Activated T-helper 1 cell treated with anti-CD3 and anti-CD28 coated beads, Interleukin-2, amount 50 U/mL, for 16 hours (primary cell): ENCODE results near the gene RPEL1.
"Not testable (repeated sequence)": the region's sequence is repeated elsewhere in the genome, so short reads cannot be mapped to it uniquely, and the experiment has no call there.

ENCODE experiments used
- DNase-seq, 2 donors: peaks; one replicate each; pipeline ENCODE4 v3.0.0-alpha.2; 2020; ENCODE audit warnings: low read depth in 1 of 2, low spot score in 1 of 2

Gene RPEL1

DNA sequence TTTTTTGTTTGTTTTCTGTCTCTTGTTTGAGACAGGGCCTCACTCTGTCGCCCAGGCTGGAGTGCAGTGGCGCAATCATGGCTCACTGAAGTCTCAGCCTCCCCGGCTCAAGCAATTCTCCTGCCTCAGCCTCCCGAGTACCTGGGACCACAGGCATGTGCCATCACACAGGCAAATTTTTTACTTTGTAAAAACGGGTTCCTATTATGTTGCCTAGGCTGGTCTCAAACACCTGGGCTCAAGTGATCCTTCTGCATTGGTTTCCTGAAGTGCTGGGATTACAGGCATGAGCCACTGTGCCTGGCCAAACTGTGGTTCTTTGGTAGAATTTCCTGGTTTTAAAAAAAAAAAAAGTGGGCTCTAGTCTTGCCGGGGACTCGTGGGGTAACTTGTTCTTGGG, at the start of gene RPEL1:
RPEL1 (plus strand) TSS at position 301 of the 400 bp plus-strand sequence. CDS start 110 bp downstream, outside the sequence.
- not testable (repeated sequence) for DNase-seq

DNA sequence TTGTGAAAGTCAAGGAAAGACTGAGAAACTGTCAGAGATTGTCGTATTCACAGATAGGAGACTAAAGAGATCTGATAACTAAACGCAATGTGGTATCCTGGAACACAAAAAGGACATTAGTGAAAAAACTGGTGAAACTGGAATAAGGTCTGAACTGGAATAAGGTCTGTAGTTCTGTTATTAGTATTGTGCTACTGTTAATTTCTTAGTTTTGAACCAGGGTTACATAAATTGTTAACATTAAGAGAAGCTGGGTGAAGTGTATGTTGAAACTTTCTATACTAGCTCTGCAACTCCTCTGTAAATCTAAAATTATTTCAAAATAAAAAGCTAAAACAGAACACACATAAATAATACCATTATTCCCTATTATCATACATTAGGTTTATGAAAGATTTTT, 49.2 kb upstream of the RPEL1 start:
- DNase-seq = no peak

DNA sequence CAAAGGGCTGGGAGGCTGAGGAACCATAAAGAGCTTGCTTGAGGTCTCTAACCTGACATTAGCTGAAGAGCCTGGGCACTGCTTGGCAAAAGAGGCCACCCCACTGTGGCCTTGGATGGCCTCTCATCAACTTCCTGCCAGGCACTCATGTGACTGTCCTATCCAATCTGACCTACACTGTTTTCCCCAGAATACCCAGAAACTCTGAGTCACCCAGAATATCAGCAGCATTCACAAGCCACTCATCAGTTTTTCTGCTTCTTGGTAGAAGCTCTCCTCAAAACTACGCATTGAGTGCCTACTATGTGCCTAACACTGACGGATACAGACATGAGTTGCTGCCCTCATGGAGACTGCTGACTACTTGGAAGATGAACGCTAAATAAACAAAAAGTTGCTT, 48.5 kb upstream of the RPEL1 start:
- no peak for DNase-seq

DNA sequence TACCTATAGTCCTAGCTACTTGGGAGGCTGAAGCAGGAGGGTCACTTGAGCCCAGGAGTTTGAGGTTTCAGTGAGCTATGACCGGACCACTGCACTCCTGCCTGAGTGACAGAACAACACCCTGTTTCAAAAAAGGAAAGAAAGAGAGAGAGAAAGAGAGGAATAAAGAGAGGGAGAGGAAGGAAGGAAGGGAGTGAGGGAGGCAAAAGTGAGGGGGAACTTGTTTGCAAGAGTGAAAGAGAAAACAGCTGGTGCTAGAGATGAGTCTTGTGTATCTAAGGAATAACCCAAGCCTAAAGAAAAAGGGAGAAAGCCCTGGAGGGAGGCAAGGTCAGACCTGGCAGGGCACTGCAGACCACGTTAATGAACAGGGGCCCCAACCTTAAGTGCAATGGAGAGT, 47.8 kb upstream of the RPEL1 start:
- DNase-seq = no peak

DNA sequence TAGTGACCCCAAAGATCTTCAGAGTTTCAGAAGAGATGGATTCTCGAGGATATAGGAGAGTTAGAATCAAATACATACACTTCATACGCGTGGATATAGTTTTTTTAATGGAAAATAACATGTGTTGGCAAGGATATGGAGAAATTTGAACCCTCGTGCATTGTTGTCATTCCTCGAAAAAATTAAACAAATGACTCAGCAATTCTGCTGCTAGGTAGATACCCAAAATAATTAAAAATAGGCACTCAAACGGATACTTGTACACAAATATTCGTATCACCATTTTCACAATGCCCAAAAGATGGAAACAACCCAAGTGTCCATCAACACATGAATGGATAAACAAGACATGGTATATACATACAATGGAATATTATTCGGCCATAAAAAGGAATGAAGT, 47.0 kb upstream of the RPEL1 start:
- no peak for DNase-seq

DNA sequence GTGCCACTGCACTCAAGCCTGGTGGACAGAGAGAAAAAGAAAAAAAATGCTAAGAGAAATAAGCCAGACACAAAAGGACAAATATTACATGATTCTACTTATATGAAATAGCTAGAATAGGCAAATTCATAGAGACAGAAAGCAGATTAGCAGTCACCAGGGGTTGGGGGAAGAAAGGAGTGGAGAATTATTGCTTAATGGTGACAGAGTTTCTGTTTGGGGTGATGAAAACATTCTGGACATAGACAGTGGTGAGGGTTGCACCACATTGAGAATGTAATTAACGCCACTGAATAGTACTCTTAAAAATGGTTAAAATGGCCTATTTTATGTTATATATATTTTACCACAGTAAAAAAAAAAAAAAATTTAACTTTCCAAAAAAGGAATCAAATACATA, 46.2 kb upstream of the RPEL1 start:
- DNase-seq = no peak

DNA sequence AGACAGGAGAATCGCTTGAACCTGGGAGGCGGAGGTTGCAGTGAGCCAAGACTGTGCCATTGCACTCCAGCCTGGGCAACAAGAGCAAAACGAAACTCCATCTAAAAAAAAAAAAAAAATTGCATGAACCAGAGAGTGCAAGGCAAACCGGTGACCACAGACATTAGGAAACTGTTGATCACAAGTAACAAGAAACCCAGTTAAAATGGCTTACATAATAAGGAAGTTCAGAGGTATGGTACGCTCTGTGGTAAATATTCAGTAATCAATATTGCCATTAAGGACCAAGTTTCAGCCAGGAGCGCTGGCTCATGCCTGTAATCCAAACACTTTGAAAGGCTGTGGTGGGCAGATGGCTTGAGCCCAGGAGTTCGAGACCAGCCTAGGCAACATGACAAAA, 43.4 kb upstream of the RPEL1 start:
- no peak for DNase-seq

DNA sequence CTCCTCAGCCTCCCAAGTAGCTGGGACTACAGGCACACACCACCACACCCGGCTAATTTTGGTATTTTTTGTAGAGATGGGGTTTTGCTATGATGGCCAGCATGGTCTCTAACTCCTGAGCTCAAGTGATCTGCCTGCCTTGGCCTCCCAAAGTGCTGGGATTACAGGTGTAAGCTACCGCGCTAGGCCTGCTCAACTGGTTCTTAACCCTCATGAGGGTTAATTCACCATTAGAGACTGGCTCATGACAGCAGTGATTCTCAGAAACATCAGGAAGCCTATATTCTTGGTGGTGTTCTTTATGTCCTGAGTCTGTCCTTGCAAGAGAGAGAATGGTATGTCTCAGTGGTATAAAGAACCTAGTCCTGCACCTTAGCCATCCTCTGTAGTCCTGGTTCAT, 42.2 kb upstream of the RPEL1 start:
- DNase-seq = no peak

DNA sequence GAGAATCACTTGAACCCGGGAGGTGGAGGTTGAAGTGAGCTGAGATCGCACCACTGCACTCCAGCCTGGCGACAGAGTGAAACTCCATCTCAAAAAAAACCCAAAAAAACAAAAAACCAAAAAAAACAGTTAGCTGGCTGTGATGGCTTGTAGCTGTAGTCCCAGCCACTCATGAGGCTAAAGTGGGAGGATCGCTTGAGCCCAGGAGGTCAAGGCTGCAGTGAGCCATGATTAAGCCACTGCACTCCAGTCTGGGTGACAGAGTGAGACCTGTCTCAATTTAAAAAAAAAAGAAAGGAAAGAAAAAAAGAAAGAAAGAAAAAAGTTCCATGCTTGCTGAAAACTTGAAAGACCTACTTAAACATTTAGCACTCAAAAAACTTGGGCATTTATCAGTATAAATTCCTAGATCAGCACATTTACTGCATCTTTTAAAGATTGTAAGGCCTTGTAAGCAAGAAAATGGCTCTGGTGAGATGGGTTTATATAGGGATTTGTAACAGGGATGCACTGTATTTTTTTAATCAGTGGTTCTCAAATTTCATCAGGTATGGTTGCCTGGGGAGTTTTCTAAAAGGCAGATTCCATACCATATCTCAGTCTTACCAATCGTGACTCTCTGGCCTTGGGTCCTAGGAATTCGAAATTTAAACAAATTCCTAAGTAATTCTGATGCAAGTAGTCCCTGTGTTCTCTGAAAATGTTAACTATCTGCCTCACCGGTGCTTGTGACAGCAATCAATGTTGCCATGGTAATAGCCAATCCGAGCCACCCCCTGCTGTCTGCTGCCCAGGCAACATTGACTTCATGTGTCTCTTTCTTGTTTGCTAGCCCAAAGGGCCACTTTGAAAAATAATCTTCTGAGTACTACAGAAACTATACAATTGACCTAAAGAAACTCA, 41.1 kb upstream of the RPEL1 start:
- DNase-seq = no peak

DNA sequence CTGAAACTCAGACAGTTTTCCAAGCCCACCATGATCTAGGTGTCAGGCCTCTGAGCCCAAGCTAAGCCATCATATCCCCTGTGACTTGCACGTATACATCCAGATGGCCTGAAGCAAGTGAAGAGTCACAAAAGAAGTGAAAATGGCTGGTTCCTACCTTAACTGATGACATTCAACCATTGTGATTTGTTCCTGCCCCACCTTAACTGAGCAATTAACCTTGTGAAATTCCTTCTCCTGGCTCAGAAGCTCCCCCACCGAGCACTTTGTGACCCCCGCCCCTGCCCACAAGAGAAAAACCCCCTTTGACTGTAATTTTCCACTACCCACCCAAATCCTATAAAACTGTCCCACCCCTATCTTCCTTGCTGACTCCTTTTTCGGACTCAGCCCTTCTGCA, 40.3 kb upstream of the RPEL1 start:
- not testable (repeated sequence) for DNase-seq

DNA sequence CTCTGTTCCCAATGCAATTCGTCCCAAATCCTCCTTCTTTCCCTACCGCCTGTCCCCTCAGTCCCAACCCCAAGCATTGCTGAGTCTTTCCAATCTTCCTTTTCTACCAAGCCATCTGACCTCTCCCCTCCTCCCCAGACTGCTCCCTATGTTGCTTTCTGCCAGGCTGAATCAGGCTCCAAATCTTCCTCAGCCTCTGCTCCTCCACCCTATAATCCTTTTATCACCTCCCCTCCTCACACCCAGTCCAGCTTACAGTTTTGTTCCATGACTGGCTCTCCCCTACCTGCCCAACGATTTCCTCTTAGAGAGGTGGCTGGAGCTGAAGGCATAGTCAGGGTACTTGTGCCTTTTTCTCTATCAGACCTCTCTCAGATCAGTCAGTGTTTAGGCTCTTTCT, 39.0 kb upstream of the RPEL1 start:
- not testable (repeated sequence) for DNase-seq

DNA sequence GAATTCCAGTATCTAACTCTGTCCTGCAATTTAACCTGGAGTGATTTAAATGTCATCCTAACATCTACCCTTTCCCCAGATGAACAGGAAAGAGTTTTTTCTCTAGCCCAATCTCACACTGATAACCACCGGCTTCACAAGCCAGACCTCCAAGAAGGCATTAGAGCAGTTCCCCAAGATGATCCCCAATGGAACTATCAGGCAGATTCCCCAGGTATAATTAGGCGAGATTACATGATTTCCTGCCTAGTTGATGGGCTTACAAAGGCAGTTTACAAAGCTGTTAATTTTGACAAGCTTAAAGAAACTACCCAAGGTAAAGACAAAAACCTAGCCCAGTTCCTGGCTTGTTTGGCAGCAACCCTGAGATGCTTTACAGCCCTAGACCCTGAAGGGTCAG, 38.5 kb upstream of the RPEL1 start:
- DNase-seq = no peak

DNA sequence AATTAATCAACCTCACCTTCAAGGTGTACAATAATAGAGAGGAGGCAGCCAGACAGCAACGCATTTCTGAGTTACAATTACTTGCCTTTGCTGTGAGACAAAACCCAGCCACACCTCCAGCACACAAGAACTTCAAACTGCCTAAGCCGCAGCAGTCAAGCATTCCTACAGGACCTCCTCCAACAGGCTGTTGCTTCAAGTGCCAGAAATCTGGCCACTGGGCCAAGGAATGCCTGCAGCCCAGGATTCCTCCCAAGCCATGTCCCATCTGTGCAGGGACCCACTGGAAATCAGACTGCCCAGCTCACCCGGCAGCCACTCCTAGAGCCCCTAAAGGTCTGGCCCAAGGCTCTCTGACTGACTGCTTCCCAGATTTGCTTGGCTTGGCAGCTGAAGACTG, 38.0 kb upstream of the RPEL1 start:
- DNase-seq = not testable (repeated sequence)

DNA sequence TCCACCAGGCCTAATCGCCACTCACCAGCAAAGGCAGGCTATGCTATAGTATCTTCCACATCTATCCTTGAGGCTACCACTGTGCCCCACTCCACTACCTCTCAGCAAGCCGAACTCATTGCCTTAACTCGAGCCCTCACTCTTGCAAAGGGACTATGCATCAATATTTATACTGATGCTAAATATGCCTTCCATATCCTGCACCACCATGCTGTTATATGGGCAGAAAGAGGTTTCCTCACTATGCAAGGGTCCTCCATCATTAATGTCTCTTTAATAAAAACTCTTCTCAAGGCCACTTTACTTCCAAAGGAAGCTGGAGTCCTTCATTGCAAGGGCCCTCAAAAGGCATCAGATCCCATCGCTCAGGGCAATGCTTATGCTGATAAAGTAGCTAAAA, 35.4 kb upstream of the RPEL1 start:
- not testable (repeated sequence) for DNase-seq

DNA sequence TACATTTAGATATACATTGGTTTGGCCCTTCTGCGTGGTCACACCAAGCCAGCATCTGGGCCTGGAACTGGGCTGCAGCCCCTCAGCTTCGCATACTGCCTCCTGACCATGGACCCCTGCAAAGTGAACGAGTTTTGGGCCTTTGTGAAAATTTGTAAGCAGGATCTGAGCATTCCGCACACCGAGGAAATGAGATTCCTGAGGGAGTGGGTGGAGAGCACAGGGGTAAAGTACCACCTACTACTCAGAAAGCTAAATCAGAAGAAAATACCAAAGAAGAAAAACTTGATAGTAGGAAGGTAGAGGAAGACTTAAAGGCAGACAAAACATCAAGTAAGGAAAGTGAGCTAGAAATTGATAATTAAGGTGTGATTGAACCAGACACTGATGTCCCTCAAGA, 30.1 kb upstream of the RPEL1 start:
- DNase-seq = no peak

DNA sequence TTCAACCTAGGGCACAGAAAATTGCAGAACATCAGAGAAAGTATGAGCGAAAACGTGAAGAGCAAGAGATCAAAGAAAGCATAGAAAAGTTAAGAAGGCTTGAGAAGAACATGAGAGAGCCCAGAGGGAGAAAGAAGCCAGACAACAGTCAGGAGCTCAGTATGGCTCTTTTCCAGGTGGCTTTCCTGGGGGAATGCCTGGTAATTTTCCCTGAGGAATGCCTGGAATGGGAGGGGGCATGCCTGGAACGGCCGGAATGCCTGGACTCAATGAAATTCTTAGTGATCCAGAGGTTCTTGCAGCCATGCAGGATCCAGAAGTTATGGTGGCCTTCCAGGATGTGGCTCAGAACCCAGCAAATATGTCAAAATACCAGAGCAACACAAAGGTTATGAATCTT, 29.3 kb upstream of the RPEL1 start:
- not testable (repeated sequence) for DNase-seq

DNA sequence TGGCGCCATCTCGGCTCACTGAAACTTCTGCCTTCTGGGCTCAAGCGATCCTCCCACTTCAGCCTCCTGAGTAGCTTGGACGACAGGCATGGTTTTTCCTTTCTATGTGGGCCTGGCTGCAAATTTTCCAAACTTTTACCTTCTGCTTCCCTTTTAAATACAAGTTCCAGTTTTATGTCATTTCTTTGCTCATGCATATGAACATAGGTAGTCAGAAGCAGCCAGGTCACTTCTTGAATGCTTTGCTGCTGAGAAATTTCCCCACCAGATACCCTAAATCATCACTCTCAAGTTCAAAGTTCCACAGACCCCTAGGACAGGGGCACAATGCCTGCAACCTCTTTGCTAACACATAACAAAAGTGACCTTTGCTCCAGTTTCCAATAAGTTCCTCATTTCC, 21.6 kb upstream of the RPEL1 start:
- DNase-seq = no peak

DNA sequence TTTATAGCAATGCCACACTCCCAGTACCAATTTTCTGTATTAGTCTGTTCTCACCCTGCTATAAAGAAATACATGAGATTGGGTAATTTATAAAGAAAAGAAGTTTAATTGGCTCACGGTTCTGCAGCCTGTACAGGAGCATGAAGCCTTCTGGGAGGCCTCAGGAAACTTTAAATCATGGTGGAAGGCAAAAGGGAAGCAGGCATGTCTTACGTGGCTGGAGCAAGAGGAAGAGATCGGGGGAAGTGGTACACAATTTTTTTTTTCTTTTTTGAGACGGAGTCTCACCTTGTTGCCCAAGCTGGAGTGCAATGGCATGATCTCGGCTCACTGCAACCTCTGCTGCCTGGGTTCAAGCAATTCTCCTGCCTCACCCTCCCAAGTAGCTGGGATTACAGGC, 21.0 kb upstream of the RPEL1 start:
- not testable (repeated sequence) for DNase-seq

DNA sequence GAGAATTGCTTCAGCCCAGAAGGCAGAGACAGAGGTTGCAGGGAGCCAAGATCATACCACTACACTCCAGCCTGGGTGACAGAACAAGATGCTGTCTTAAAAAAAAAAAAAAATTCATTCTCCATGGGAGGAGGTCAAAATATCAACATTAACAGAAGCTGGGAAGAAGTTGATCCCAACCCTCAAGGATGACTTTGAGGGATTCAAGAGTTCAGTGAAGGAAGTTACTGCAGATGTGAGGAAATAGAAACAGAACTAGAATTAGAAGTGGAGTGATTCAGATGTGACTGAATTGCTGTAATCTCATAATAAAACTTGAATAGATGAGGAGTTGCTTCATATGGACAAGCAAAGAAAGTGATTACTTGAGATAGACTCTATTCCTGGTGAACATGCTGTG, 19.7 kb upstream of the RPEL1 start:
- no peak for DNase-seq

DNA sequence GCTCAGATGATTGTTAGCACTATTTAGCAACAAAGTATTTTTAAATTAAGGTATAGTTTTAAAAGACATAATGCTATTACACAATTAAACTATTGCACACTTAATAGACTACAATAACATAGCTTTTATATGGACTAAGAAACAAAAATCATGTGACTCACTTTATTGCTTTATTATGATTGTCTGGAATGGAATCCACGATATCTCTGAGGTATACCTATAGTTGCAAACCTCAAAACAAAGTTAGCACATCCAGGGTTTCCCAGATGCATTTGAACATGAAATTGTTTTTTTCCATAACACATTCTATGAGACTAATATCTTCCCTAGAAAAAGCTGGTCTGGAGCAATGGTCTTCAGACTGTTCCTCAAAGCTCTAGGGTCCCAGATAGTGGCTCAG, 18.3 kb upstream of the RPEL1 start:
- DNase-seq = no peak

DNA sequence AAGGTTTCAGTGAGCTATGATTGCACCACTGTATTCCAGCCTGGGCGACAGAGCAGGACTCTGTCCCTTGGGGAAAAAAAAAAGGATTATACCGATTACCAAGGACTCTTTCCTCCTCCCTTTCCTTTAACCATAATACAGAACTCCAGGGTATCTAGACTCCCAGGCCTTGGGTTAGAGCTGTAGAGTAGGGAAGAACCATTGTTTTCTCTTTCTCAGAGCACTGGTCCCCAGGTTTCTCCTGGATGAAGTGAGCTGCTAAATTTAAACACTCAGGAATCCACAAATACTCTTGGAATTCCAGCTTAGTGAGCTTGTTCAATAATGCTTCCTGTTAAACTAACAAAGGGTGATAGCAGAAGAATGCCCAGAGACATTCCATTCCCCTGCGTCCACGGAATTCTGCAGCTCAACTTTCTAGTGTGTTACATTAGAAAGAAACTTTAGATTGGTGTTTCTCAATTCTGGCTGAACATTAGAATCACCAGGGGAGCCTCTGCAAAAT, 14.6 kb upstream of the RPEL1 start:
- no peak for DNase-seq

DNA sequence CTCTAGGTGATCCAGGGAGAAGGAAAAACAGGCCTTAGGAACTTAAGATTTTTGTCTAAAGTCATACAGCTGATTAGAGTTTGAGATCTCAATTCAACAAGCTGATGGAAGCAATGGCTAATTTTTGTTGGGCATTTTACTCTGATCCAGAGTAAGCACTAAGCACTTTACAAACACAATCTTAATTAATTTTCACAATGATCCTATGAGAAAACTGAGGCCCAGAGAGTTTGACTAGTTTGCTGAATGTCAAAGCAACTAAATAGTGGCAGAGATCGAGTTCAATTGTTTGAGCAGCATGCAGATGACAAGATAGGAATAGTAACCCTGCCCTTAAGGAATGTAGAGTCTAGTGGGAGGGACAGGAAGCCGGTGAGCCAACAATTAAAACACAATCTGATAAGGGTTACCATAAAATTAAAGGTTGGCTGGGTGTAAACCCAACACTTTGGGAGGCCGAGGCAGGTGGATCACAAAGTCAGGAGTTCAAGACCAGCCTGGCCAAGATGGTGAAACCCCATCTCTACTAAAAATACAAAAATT, 13.5 kb upstream of the RPEL1 start:
- no peak for DNase-seq
